Activated T-helper 2 cell treated with anti-CD3 and anti-CD28 coated beads, Interferon-gamma antibody, Interleukin-2, Interleukin-4, amounts not matched to agents 10 μg/mL and 5 μg/mL and 100 μg/mL, durations not matched to agents 14 hours and 24 hours and 36 hours (primary cell): Measurements from ENCODE around the gene PLD5. TPM values are rescaled to one million over a fixed set of nuclear protein-coding genes. Genes with fewer than 3 reads are reported as not detected.
"Not testable (repeated sequence)": the region's sequence is repeated elsewhere in the genome, so short reads cannot be mapped to it uniquely, and the experiment has no call there.

Experiments used
- DNase-seq: peaks from one replicate; pipeline ENCODE4 v3.0.0; 2021; ENCODE audit warnings: low spot score
- H3K27ac Mint-ChIP-seq: one replicate; pipeline ENCODE4 v1.8.0; 2021; ENCODE audit warnings: mixed read lengths
- H3K27me3 Mint-ChIP-seq: one replicate; pipeline ENCODE4 v1.8.0; 2021; ENCODE audit warnings: low read depth, mixed read lengths
- H3K36me3 Mint-ChIP-seq: one replicate; pipeline ENCODE4 v1.8.0; 2021; ENCODE audit warnings: low read depth, mixed read lengths
- H3K4me1 Mint-ChIP-seq: one replicate; pipeline ENCODE4 v1.8.0; 2021; ENCODE audit warnings: low read depth, mixed read lengths
- H3K4me3 Mint-ChIP-seq: one replicate; pipeline ENCODE4 v1.8.0; 2021; ENCODE audit warnings: low read depth, mild to moderate bottlenecking, moderate library complexity, mixed read lengths
- H3K9me3 Mint-ChIP-seq: one replicate; pipeline ENCODE4 v1.8.0; 2021; ENCODE audit warnings: mixed read lengths
- intact Hi-C: fragments of 100-400 bp; cut with micrococcal nuclease; formaldehyde crosslinking; loops from one replicate; pipeline ENCODE4 v1.15.1; 2023
- total RNA-seq: library from RNA; stranded (reverse); gene quantifications from 2 replicates; pipeline ENCODE4 v1.2.3, GENCODE V29; 2022

Gene PLD5
- total RNA-seq, 1 donor from 2014 or later = not detected

- DNase-seq, H3K27me3 Mint-ChIP-seq, intact Hi-C loops, H3K36me3 Mint-ChIP-seq, H3K4me3 Mint-ChIP-seq, H3K9me3 Mint-ChIP-seq, H3K27ac Mint-ChIP-seq, H3K4me1 Mint-ChIP-seq: not testable (repeated sequence)
Measured at GRCh38 chr1:242179767-242180166, 344.7 kb downstream of the PLD5 start.

GRCh38 chr1:242178924-242179708 lies 345.4 kb downstream of the PLD5 start:
- H3K36me3 Mint-ChIP-seq = no peaks in the 10 kb centered on the region
- no peak overlapping the region for H3K27ac Mint-ChIP-seq
- H3K4me3 Mint-ChIP-seq = no peak overlapping the region
- H3K27me3 Mint-ChIP-seq = no peaks in the 10 kb centered on the region
- DNase-seq = no peak
- intact Hi-C loops = no loop called here
- H3K4me1 Mint-ChIP-seq = no peaks in the 10 kb centered on the region
- H3K9me3 Mint-ChIP-seq = peaks cover 10% of the 10 kb centered on the region

- intact Hi-C loops = no loop called here
- Mint-ChIP-seq H3K4me1 (no peaks in the 10 kb centered on the region), H3K27me3 (no peaks in the 10 kb centered on the region), H3K4me3 (no peak overlapping the region), H3K27ac (no peak overlapping the region), H3K36me3 (no peaks in the 10 kb centered on the region), H3K9me3 (peaks cover 10% of the 10 kb centered on the region)
- DNase-seq = no peak
Measured at GRCh38 chr1:242178436-242178835, 346.1 kb downstream of the PLD5 start.

- Mint-ChIP-seq H3K36me3 (no peaks in the 10 kb centered on the region), H3K9me3 (no peaks in the 10 kb centered on the region), H3K4me3 (no peak overlapping the region), H3K27me3 (no peaks in the 10 kb centered on the region), H3K27ac (no peak overlapping the region), H3K4me1 (no peaks in the 10 kb centered on the region)
- no peak for DNase-seq
- intact Hi-C loops = no loop called here
Measured at GRCh38 chr1:242162140-242162539, 362.4 kb downstream of the PLD5 start.

- Mint-ChIP-seq H3K27me3 (no peaks in the 10 kb centered on the region), H3K4me1 (peaks cover 2% of the 10 kb centered on the region), H3K36me3 (no peaks in the 10 kb centered on the region), H3K4me3 (no peak overlapping the region), H3K9me3 (no peaks in the 10 kb centered on the region), H3K27ac (no peak overlapping the region)
- DNase-seq = no peak
- intact Hi-C loops = no loop called here
Measured at GRCh38 chr1:242147096-242147976, 377.2 kb downstream of the PLD5 start.

- no peak for DNase-seq
- Mint-ChIP-seq H3K4me3 (no peak overlapping the region), H3K36me3 (no peaks in the 10 kb centered on the region), H3K27ac (no peak overlapping the region), H3K9me3 (no peaks in the 10 kb centered on the region), H3K27me3 (no peaks in the 10 kb centered on the region), H3K4me1 (peaks cover 2% of the 10 kb centered on the region)
- intact Hi-C loops = no loop called here
Measured at GRCh38 chr1:242146652-242147051, 377.8 kb downstream of the PLD5 start.

- Mint-ChIP-seq H3K27me3 (no peaks in the 10 kb centered on the region), H3K4me1 (no peaks in the 10 kb centered on the region), H3K27ac (no peak overlapping the region), H3K4me3 (no peak overlapping the region), H3K36me3 (no peaks in the 10 kb centered on the region), H3K9me3 (no peaks in the 10 kb centered on the region)
- no peak for DNase-seq
- intact Hi-C loops = no loop called here
Measured at GRCh38 chr1:242140836-242141235, 383.7 kb downstream of the PLD5 start.

- Mint-ChIP-seq H3K27me3 (no peaks in the 10 kb centered on the region), H3K4me3 (no peak overlapping the region), H3K4me1 (no peaks in the 10 kb centered on the region), H3K36me3 (no peaks in the 10 kb centered on the region), H3K27ac (no peak overlapping the region), H3K9me3 (no peaks in the 10 kb centered on the region)
- no peak for DNase-seq
- intact Hi-C loops = no loop called here
Measured at GRCh38 chr1:242139986-242140385, 384.5 kb downstream of the PLD5 start.

GRCh38 chr1:242139442-242139841 lies 385.1 kb downstream of the PLD5 start:
- H3K9me3 Mint-ChIP-seq = no peaks in the 10 kb centered on the region
- no peaks in the 10 kb centered on the region for H3K27me3 Mint-ChIP-seq
- no peaks in the 10 kb centered on the region for H3K4me1 Mint-ChIP-seq
- H3K36me3 Mint-ChIP-seq = no peaks in the 10 kb centered on the region
- intact Hi-C loops = no loop called here
- no peak for DNase-seq
- H3K4me3 Mint-ChIP-seq = no peak overlapping the region
- H3K27ac Mint-ChIP-seq = no peak overlapping the region

- intact Hi-C loops = no loop called here
- H3K9me3 Mint-ChIP-seq = peaks cover 4% of the 10 kb centered on the region
- no peaks in the 10 kb centered on the region for H3K27me3 Mint-ChIP-seq
- H3K27ac Mint-ChIP-seq = no peak overlapping the region
- no peak overlapping the region for H3K4me3 Mint-ChIP-seq
- no peaks in the 10 kb centered on the region for H3K4me1 Mint-ChIP-seq
- H3K36me3 Mint-ChIP-seq = no peaks in the 10 kb centered on the region
- DNase-seq = no peak
Measured at GRCh38 chr1:242133796-242134195, 390.7 kb downstream of the PLD5 start.

GRCh38 chr1:242133351-242133750 lies 391.1 kb downstream of the PLD5 start:
- peaks cover 4% of the 10 kb centered on the region for H3K9me3 Mint-ChIP-seq
- DNase-seq = no peak
- H3K27ac Mint-ChIP-seq = no peak overlapping the region
- H3K4me1 Mint-ChIP-seq = no peaks in the 10 kb centered on the region
- no peaks in the 10 kb centered on the region for H3K36me3 Mint-ChIP-seq
- intact Hi-C loops = no loop called here
- no peak overlapping the region for H3K4me3 Mint-ChIP-seq
- H3K27me3 Mint-ChIP-seq = no peaks in the 10 kb centered on the region

GRCh38 chr1:242132121-242132817 lies 392.2 kb downstream of the PLD5 start:
- no peak for DNase-seq
- intact Hi-C loops = no loop called here
- no peak overlapping the region for H3K4me3 Mint-ChIP-seq
- H3K27ac Mint-ChIP-seq = no peak overlapping the region
- peaks cover 4% of the 10 kb centered on the region for H3K9me3 Mint-ChIP-seq
- no peaks in the 10 kb centered on the region for H3K27me3 Mint-ChIP-seq
- H3K36me3 Mint-ChIP-seq = no peaks in the 10 kb centered on the region
- no peaks in the 10 kb centered on the region for H3K4me1 Mint-ChIP-seq
